WTC11 (cell line): Measurements from ENCODE around the gene CSKMT.

ENCODE experiments used
- CTCF ChIP-seq: fragments of 200-600 bp; IDR thresholded peaks from 2 replicates; pipeline ENCODE4 v1.8.0; 2022; ENCODE audit warnings: antibody characterized with exemption
- ZNF232 ChIP-seq: sonication (generic); formaldehyde crosslinking; IDR thresholded peaks from 2 replicates; pipeline ENCODE4 v1.8.0; 2022; ENCODE audit warnings: mild to moderate bottlenecking, missing genetic modification reagents
- ZSCAN18 ChIP-seq: fragments of 250-450 bp; sonication (Bioruptor Pico); IDR thresholded peaks from 2 replicates; pipeline ENCODE4 v2.1.2; 2022; ENCODE audit warnings: mild to moderate bottlenecking, moderate library complexity

GRCh38 chr11:62645671-62645945, 19.5 kb upstream of the CSKMT start:
- TF ChIP-seq CTCF = no peak
- TF ChIP-seq ZSCAN18 (CRISPR knock-in tag) = no peak
- TF ChIP-seq ZNF232 (CRISPR knock-in tag) = no peak
